SK-N-SH treated with all-trans-retinoic acid at 6 μM for 48 hours (cell line): ENCODE measurements around the gene GLT8D1.

Experiments
- ATAC-seq: fragments of 200-7000 bp; cut with Tn5 transposase; 3 replicates; pipeline ENCODE4 v1.9.1; 2020; ENCODE audit warnings: mild to moderate bottlenecking, moderate library complexity
- ARNTL ChIP-seq: fragments of 450-650 bp; formaldehyde crosslinking; IDR thresholded peaks from 2 replicates; pipeline ENCODE4 v1.5.0; 2020; ENCODE audit warnings: low read depth, mild to moderate bottlenecking, moderate library complexity, borderline replicate concordance
- CSDC2 ChIP-seq: fragments of 250-450 bp; sonication (Bioruptor Pico); IDR thresholded peaks from 2 replicates; pipeline ENCODE4 v1.5.0; 2020; ENCODE audit warnings: mild to moderate bottlenecking, moderate library complexity
- ESRRG ChIP-seq: fragments of 250-450 bp; sonication (Bioruptor Pico); IDR thresholded peaks from 2 replicates; pipeline ENCODE4 v1.6.1; 2021; ENCODE audit warnings: mild to moderate bottlenecking
- GLIS3 ChIP-seq: fragments of 250-450 bp; sonication (Bioruptor Pico); IDR thresholded peaks from 2 replicates; pipeline ENCODE4 v1.5.0; 2020; ENCODE audit warnings: mild to moderate bottlenecking, moderate library complexity
- ISL1 ChIP-seq: fragments of 250-450 bp; sonication (Bioruptor Pico); IDR thresholded peaks from 2 replicates; pipeline ENCODE4 v2.1.2; 2022; ENCODE audit warnings: mild to moderate bottlenecking, moderate library complexity
- OSR1 ChIP-seq: fragments of 250-450 bp; sonication (Bioruptor Pico); IDR thresholded peaks from 2 replicates; pipeline ENCODE4 v1.8.0; 2022; ENCODE audit warnings: moderate library complexity, mild to moderate bottlenecking, inconsistent platforms
- PPARA ChIP-seq: fragments of 250-450 bp; sonication (Bioruptor Pico); IDR thresholded peaks from 2 replicates; pipeline ENCODE4 v1.5.0; 2020; ENCODE audit warnings: mild to moderate bottlenecking, borderline replicate concordance
- RARB ChIP-seq: fragments of 250-450 bp; sonication (Bioruptor Pico); IDR thresholded peaks from 2 replicates; pipeline ENCODE4 v1.8.0; 2021; ENCODE audit warnings: mild to moderate bottlenecking, moderate library complexity
- TCF4 ChIP-seq: fragments of 250-450 bp; sonication (Bioruptor Pico); IDR thresholded peaks from 2 replicates; pipeline ENCODE4 v1.8.0; 2021; ENCODE audit warnings: mild to moderate bottlenecking, moderate library complexity, borderline replicate concordance
- TOX ChIP-seq: fragments of 250-450 bp; sonication (Bioruptor Pico); IDR thresholded peaks from 2 replicates; pipeline ENCODE4 v1.8.0; 2021; ENCODE audit warnings: mild to moderate bottlenecking, moderate library complexity, borderline replicate concordance
- ZC3H10 ChIP-seq: fragments of 250-450 bp; sonication (Bioruptor Pico); IDR thresholded peaks from 2 replicates; pipeline ENCODE4 v1.5.1; 2021; ENCODE audit warnings: mild to moderate bottlenecking, moderate library complexity
- ZFP3 ChIP-seq: fragments of 250-450 bp; sonication (Bioruptor Pico); IDR thresholded peaks from 2 replicates; pipeline ENCODE4 v1.5.0; 2020; ENCODE audit warnings: mild to moderate bottlenecking, moderate library complexity
- ZNF565 ChIP-seq: fragments of 450-650 bp; formaldehyde crosslinking; conservative IDR thresholded peaks from 2 replicates; pipeline ENCODE4 v1.5.0; 2020; ENCODE audit warnings: low read depth, mild to moderate bottlenecking, moderate library complexity
- ZNF70 ChIP-seq: fragments of 450-650 bp; formaldehyde crosslinking; IDR thresholded peaks from 2 replicates; pipeline ENCODE4 v1.5.0; 2020; ENCODE audit warnings: mild to moderate bottlenecking, moderate library complexity
- ZNF8 ChIP-seq: fragments of 450-650 bp; formaldehyde crosslinking; IDR thresholded peaks from 2 replicates; pipeline ENCODE4 v1.5.0; 2020; ENCODE audit warnings: mild to moderate bottlenecking, moderate library complexity
- TF ChIP-seq, protein P1 (sequence below): fragments of 250-450 bp; sonication (Bioruptor Pico); IDR thresholded peaks from 2 replicates; pipeline ENCODE4 v1.8.0; 2020; ENCODE audit warnings: mild to moderate bottlenecking, moderate library complexity, borderline replicate concordance
- TF ChIP-seq, protein P2 (sequence below): fragments of 250-450 bp; sonication (Bioruptor Pico); IDR thresholded peaks from 2 replicates; pipeline ENCODE4 v1.8.0; 2021; ENCODE audit warnings: low read depth, mild to moderate bottlenecking, moderate library complexity, borderline replicate concordance
- TF ChIP-seq, protein P3 (sequence below): fragments of 250-450 bp; sonication (Bioruptor Pico); IDR thresholded peaks from 2 replicates; pipeline ENCODE4 v1.5.1; 2021; ENCODE audit warnings: mild to moderate bottlenecking, moderate library complexity
- TF ChIP-seq, protein P4 (sequence below): fragments of 250-450 bp; sonication (Bioruptor Pico); IDR thresholded peaks from 2 replicates; pipeline ENCODE4 v1.5.0; 2020; ENCODE audit warnings: mild to moderate bottlenecking, moderate library complexity
- TF ChIP-seq, protein P5 (sequence below): fragments of 250-450 bp; sonication (Bioruptor Pico); IDR thresholded peaks from 2 replicates; pipeline ENCODE4 v1.5.1; 2020; ENCODE audit warnings: low read depth, mild to moderate bottlenecking, moderate library complexity

GLT8D1 gene

DNA sequence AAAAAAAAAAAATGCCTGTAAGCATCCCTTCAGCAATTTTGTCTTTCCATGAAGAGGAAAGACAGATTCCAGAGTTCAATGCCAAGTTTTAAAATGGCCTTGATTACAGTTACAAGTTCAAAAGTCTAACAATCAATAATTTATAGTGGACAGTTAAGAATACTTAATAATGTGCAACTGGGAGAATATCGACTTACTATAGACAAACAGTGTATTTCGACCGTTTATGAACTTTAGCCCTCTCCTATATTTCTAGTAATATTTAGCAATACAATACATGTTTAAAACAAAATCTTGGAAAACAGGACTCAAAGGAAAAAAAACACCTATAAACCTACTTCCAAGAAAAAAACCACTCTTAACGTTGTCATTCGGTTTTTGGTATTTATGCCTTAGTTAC, 21.4 kb downstream of the GLT8D1 start:
- TF ChIP-seq GLIS3: no peak
- TF ChIP-seq, protein P1, sequence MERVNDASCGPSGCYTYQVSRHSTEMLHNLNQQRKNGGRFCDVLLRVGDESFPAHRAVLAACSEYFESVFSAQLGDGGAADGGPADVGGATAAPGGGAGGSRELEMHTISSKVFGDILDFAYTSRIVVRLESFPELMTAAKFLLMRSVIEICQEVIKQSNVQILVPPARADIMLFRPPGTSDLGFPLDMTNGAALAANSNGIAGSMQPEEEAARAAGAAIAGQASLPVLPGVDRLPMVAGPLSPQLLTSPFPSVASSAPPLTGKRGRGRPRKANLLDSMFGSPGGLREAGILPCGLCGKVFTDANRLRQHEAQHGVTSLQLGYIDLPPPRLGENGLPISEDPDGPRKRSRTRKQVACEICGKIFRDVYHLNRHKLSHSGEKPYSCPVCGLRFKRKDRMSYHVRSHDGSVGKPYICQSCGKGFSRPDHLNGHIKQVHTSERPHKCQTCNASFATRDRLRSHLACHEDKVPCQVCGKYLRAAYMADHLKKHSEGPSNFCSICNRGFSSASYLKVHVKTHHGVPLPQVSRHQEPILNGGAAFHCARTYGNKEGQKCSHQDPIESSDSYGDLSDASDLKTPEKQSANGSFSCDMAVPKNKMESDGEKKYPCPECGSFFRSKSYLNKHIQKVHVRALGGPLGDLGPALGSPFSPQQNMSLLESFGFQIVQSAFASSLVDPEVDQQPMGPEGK (CRISPR knock-in tag): no peak
- no peak for TF ChIP-seq RARB (CRISPR knock-in tag)
- TF ChIP-seq ZNF70 (CRISPR knock-in tag): no peak
- TF ChIP-seq ZFP3 (CRISPR knock-in tag): no peak
- no peak for ATAC-seq

DNA sequence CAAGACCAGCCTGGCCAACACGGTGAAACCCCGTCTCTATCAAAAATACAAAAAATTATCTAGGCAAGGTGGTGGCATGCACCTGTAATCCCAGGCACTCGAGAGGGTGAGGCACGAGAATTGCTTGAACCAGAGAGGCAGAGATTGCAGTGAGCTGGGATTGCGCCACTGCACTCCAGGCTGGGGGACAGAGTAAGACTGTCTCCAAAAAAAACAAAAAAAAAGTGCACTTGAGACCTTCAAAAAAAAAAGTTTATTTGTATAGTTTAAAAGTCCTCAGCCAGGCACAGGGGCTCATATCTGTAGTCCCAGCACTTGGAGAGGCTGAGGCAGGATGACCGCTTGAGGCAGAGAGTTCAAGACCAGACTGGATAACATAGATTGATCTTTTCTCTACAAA, 22.0 kb downstream of the GLT8D1 start:
- TF ChIP-seq, protein P2, sequence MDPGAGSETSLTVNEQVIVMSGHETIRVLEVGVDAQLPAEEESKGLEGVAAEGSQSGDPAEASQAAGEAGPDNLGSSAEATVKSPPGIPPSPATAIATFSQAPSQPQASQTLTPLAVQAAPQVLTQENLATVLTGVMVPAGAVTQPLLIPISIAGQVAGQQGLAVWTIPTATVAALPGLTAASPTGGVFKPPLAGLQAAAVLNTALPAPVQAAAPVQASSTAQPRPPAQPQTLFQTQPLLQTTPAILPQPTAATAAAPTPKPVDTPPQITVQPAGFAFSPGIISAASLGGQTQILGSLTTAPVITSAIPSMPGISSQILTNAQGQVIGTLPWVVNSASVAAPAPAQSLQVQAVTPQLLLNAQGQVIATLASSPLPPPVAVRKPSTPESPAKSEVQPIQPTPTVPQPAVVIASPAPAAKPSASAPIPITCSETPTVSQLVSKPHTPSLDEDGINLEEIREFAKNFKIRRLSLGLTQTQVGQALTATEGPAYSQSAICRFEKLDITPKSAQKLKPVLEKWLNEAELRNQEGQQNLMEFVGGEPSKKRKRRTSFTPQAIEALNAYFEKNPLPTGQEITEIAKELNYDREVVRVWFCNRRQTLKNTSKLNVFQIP (CRISPR knock-in tag): no peak
- TF ChIP-seq CSDC2 (CRISPR knock-in tag) (no peak), GLIS3 (no peak), PPARA (CRISPR knock-in tag) (no peak), ESRRG (CRISPR knock-in tag) (no peak), ZNF70 (CRISPR knock-in tag) (no peak), TOX (CRISPR knock-in tag) (no peak), ZC3H10 (CRISPR knock-in tag) (no peak), ISL1 (no peak), TCF4 (no peak), ARNTL (no peak), ZFP3 (CRISPR knock-in tag) (no peak), ZNF8 (CRISPR knock-in tag) (no peak), RARB (CRISPR knock-in tag) (no peak), ZNF565 (CRISPR knock-in tag) (no peak), OSR1 (no peak)
- TF ChIP-seq, protein P3, sequence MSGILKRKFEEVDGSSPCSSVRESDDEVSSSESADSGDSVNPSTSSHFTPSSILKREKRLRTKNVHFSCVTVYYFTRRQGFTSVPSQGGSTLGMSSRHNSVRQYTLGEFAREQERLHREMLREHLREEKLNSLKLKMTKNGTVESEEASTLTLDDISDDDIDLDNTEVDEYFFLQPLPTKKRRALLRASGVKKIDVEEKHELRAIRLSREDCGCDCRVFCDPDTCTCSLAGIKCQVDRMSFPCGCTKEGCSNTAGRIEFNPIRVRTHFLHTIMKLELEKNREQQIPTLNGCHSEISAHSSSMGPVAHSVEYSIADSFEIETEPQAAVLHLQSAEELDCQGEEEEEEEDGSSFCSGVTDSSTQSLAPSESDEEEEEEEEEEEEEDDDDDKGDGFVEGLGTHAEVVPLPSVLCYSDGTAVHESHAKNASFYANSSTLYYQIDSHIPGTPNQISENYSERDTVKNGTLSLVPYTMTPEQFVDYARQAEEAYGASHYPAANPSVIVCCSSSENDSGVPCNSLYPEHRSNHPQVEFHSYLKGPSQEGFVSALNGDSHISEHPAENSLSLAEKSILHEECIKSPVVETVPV: no peak
- TF ChIP-seq, protein P4, sequence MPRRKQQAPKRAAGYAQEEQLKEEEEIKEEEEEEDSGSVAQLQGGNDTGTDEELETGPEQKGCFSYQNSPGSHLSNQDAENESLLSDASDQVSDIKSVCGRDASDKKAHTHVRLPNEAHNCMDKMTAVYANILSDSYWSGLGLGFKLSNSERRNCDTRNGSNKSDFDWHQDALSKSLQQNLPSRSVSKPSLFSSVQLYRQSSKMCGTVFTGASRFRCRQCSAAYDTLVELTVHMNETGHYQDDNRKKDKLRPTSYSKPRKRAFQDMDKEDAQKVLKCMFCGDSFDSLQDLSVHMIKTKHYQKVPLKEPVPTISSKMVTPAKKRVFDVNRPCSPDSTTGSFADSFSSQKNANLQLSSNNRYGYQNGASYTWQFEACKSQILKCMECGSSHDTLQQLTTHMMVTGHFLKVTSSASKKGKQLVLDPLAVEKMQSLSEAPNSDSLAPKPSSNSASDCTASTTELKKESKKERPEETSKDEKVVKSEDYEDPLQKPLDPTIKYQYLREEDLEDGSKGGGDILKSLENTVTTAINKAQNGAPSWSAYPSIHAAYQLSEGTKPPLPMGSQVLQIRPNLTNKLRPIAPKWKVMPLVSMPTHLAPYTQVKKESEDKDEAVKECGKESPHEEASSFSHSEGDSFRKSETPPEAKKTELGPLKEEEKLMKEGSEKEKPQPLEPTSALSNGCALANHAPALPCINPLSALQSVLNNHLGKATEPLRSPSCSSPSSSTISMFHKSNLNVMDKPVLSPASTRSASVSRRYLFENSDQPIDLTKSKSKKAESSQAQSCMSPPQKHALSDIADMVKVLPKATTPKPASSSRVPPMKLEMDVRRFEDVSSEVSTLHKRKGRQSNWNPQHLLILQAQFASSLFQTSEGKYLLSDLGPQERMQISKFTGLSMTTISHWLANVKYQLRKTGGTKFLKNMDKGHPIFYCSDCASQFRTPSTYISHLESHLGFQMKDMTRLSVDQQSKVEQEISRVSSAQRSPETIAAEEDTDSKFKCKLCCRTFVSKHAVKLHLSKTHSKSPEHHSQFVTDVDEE: no peak
- TF ChIP-seq, protein P5, sequence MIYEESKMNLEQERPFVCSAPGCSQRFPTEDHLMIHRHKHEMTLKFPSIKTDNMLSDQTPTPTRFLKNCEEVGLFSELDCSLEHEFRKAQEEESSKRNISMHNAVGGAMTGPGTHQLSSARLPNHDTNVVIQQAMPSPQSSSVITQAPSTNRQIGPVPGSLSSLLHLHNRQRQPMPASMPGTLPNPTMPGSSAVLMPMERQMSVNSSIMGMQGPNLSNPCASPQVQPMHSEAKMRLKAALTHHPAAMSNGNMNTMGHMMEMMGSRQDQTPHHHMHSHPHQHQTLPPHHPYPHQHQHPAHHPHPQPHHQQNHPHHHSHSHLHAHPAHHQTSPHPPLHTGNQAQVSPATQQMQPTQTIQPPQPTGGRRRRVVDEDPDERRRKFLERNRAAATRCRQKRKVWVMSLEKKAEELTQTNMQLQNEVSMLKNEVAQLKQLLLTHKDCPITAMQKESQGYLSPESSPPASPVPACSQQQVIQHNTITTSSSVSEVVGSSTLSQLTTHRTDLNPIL: no peak
- TF ChIP-seq, protein P1 (CRISPR knock-in tag): no peak
- ATAC-seq: no peak

DNA sequence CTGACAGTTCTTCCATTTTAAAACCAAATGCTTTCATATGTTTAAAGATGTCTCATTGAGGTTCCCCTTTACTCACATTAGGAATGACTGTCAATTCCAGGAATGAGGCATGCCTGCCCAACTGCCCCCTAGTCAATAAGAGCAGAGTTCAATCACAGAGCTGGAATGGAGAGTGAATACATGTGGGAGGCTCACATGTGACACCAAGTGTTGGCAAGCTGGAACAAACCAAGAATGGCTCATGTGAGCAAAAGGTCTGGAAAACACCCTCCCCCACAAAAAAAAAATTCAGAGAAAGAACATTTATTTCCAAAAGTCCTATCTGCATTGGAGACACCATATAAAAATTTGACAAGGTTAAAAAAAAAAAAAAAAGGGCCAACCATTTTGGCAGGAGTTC, 23.6 kb downstream of the GLT8D1 start:
- TF ChIP-seq ISL1 (no peak), RARB (CRISPR knock-in tag) (no peak), TCF4 (no peak), ZNF8 (CRISPR knock-in tag) (no peak), ZC3H10 (CRISPR knock-in tag) (no peak), TOX (CRISPR knock-in tag) (no peak)
- TF ChIP-seq, protein P5: no peak
- TF ChIP-seq, protein P4: no peak
- peak; percentile 53 for ATAC-seq
